Neural progenitor cell (in vitro differentiated cells): ENCODE measurements around the gene FAM210B. TPM values are rescaled to one million over a fixed set of nuclear protein-coding genes. Genes with fewer than 3 reads are reported as not detected.
"Not testable (repeated sequence)": the region's sequence is repeated elsewhere in the genome, so short reads cannot be mapped to it uniquely, and the experiment has no call there.

Experiments used
- DNase-seq: peaks from one replicate; pipeline ENCODE4 v3.0.0-alpha.2; 2016; ENCODE audit warnings: low spot score
- H2AFZ ChIP-seq: fragments of 200-600 bp; sonication (generic); replicated peaks from 2 replicates; pipeline ENCODE4 v1.6.1; 2016; ENCODE audit warnings: antibody characterized with exemption
- H3F3A ChIP-seq: fragments of 200-600 bp; sonication (generic); 2 replicates; pipeline ENCODE4 v1.6.1; 2016; ENCODE audit warnings: antibody characterized with exemption, low read depth
- H3K27ac ChIP-seq: fragments of 200-600 bp; sonication (generic); 2 replicates; pipeline ENCODE4 v1.5.1; 2016; ENCODE audit warnings: mild to moderate bottlenecking
- H3K27me3 ChIP-seq: fragments of 200-600 bp; sonication (generic); 2 replicates; pipeline ENCODE4 v1.6.1; 2016; ENCODE audit warnings: mild to moderate bottlenecking, moderate library complexity
- H3K36me3 ChIP-seq: fragments of 200-600 bp; sonication (generic); 2 replicates; pipeline ENCODE4 v1.5.1; 2016
- H3K4me1 ChIP-seq: fragments of 200-600 bp; sonication (generic); 2 replicates; pipeline ENCODE4 v1.6.1; 2016; ENCODE audit warnings: mixed run types
- H3K4me2 ChIP-seq: fragments of 200-600 bp; sonication (generic); 2 replicates; pipeline ENCODE4 v1.6.1; 2016
- H3K4me3 ChIP-seq: fragments of 200-600 bp; sonication (generic); 2 replicates; pipeline ENCODE4 v1.5.1; 2016
- H3K79me2 ChIP-seq: fragments of 200-600 bp; sonication (generic); 2 replicates; pipeline ENCODE4 v1.6.1; 2016; ENCODE audit warnings: low read depth
- H3K9ac ChIP-seq: fragments of 200-600 bp; sonication (generic); 2 replicates; pipeline ENCODE4 v1.6.1; 2016
- H3K9me3 ChIP-seq: fragments of 200-600 bp; sonication (generic); 2 replicates; pipeline ENCODE4 v1.5.1; 2016; ENCODE audit warnings: low read depth
- H4K20me1 ChIP-seq: fragments of 200-600 bp; sonication (generic); 2 replicates; pipeline ENCODE4 v1.6.1; 2016; ENCODE audit warnings: low read depth
- H3K27ac Mint-ChIP-seq: 3 replicates; pipeline ENCODE4 v1.8.0; 2021; ENCODE audit warnings: mixed read lengths
- H3K27me3 Mint-ChIP-seq: 2 replicates; pipeline ENCODE4 v1.8.0; 2022; ENCODE audit warnings: low read depth, mild to moderate bottlenecking, inconsistent platforms, moderate library complexity, mixed read lengths; ENCODE audit not compliant: insufficient read depth
- H3K36me3 Mint-ChIP-seq: 3 replicates; pipeline ENCODE4 v1.8.0; 2021; ENCODE audit warnings: mixed read lengths
- H3K4me1 Mint-ChIP-seq: 3 replicates; pipeline ENCODE4 v1.8.0; 2021; ENCODE audit warnings: mixed read lengths
- H3K4me3 Mint-ChIP-seq: 3 replicates; pipeline ENCODE4 v1.8.0; 2021; ENCODE audit warnings: mild to moderate bottlenecking, moderate library complexity, mixed read lengths
- H3K9me3 Mint-ChIP-seq: 3 replicates; pipeline ENCODE4 v1.8.0; 2020; ENCODE audit warnings: mixed read lengths
- CTCF ChIP-seq: fragments of 200-600 bp; sonication (generic); IDR thresholded peaks from 2 replicates; pipeline ENCODE4 v1.5.1; 2017; ENCODE audit warnings: antibody characterized with exemption, mild to moderate bottlenecking
- EZH2 ChIP-seq: fragments of 200-600 bp; sonication (generic); IDR thresholded peaks from 2 replicates; pipeline ENCODE4 v1.6.1; 2017; ENCODE audit warnings: antibody characterized with exemption, mild to moderate bottlenecking, moderate library complexity
- EZH2phosphoT487 ChIP-seq: fragments of 200-600 bp; sonication (generic); IDR thresholded peaks from 2 replicates; pipeline ENCODE4 v1.6.1; 2017; ENCODE audit warnings: antibody characterized with exemption
- total RNA-seq: library from RNA; depleted of rRNA; stranded (reverse); fragments of >200 nt; gene quantifications from 2 replicates; pipeline ENCODE4 v1.2.3, GENCODE V29; 2015; ENCODE audit warnings: low replicate concordance

The FAM210B gene
- total RNA-seq, 1 donor from 2014 or later = 26.7 TPM

- Histone ChIP-seq H3K4me3 (no peak overlapping the region), H3K9me3 (no peaks in the 10 kb centered on the region), H2AFZ (no peak overlapping the region), H4K20me1 (peaks cover 8% of the 10 kb centered on the region), H3K27ac (no peak overlapping the region), H3F3A (no peaks in the 10 kb centered on the region), H3K4me1 (no peaks in the 10 kb centered on the region), H3K27me3 (no peaks in the 10 kb centered on the region), H3K79me2 (peaks cover 31% of the 10 kb centered on the region), H3K9ac (no peak overlapping the region), H3K4me2 (no peak overlapping the region), H3K36me3 (peaks cover 24% of the 10 kb centered on the region)
- Mint-ChIP-seq H3K9me3 (no peaks in the 10 kb centered on the region), H3K4me1 (no peaks in the 10 kb centered on the region), H3K27ac (no peak overlapping the region), H3K4me3 (no peak overlapping the region), H3K36me3 (peaks cover 27% of the 10 kb centered on the region), H3K27me3 (no peaks in the 10 kb centered on the region)
- TF ChIP-seq CTCF = no peak
- no peak for TF ChIP-seq EZH2phosphoT487
- TF ChIP-seq EZH2 = no peak
- no peak for DNase-seq
These were observed 48.1 kb downstream of the FAM210B start for GRCh38 chr20:56406910-56407309.

GRCh38 chr20:56409521-56409920 is 50.7 kb downstream of the FAM210B start:
- no peak overlapping the region for H3K4me3 Mint-ChIP-seq
- Histone ChIP-seq H3K4me3 (no peak overlapping the region), H3K9me3 (no peaks in the 10 kb centered on the region), H3K4me1 (no peaks in the 10 kb centered on the region), H2AFZ (no peak overlapping the region), H3K27me3 (no peaks in the 10 kb centered on the region), H3K27ac (no peak overlapping the region), H3K36me3 (peaks cover 5% of the 10 kb centered on the region), H3K9ac (no peak overlapping the region), H4K20me1 (peaks cover 8% of the 10 kb centered on the region), H3F3A (no peaks in the 10 kb centered on the region), H3K79me2 (peaks cover 14% of the 10 kb centered on the region), H3K4me2 (no peak overlapping the region)
- no peaks in the 10 kb centered on the region for H3K9me3 Mint-ChIP-seq
- DNase-seq = no peak
- no peak overlapping the region for H3K27ac Mint-ChIP-seq
- H3K27me3 Mint-ChIP-seq = peaks cover 2% of the 10 kb centered on the region
- H3K36me3 Mint-ChIP-seq = peaks cover 13% of the 10 kb centered on the region
- no peak for TF ChIP-seq EZH2
- TF ChIP-seq CTCF = no peak
- no peak for TF ChIP-seq EZH2phosphoT487
- no peaks in the 10 kb centered on the region for H3K4me1 Mint-ChIP-seq

- Histone ChIP-seq H3K27ac (no peak overlapping the region), H3K4me2 (no peak overlapping the region), H4K20me1 (peaks cover 8% of the 10 kb centered on the region), H3F3A (no peaks in the 10 kb centered on the region), H3K27me3 (no peaks in the 10 kb centered on the region), H3K4me1 (no peaks in the 10 kb centered on the region), H3K79me2 (peaks cover 10% of the 10 kb centered on the region), H2AFZ (no peak overlapping the region), H3K9ac (no peak overlapping the region), H3K4me3 (no peak overlapping the region), H3K9me3 (no peaks in the 10 kb centered on the region), H3K36me3 (peaks cover 5% of the 10 kb centered on the region)
- Mint-ChIP-seq H3K4me1 (no peaks in the 10 kb centered on the region), H3K36me3 (peaks cover 11% of the 10 kb centered on the region), H3K27ac (no peak overlapping the region), H3K9me3 (no peaks in the 10 kb centered on the region), H3K4me3 (no peak overlapping the region), H3K27me3 (peaks cover 2% of the 10 kb centered on the region)
- DNase-seq = no peak
- no peak for TF ChIP-seq CTCF
These were observed 51.2 kb downstream of the FAM210B start for GRCh38 chr20:56409956-56410355.

GRCh38 chr20:56411287-56411686 is 52.5 kb downstream of the FAM210B start:
- not testable (repeated sequence) for H3K27me3 ChIP-seq, H3K79me2 ChIP-seq, H3K27ac Mint-ChIP-seq, H3K4me1 Mint-ChIP-seq, H3K27ac ChIP-seq, H3K4me2 ChIP-seq, H3K27me3 Mint-ChIP-seq, H3K9ac ChIP-seq, H3K4me3 ChIP-seq, H3F3A ChIP-seq, H4K20me1 ChIP-seq, H3K9me3 Mint-ChIP-seq, H3K4me3 Mint-ChIP-seq, H3K9me3 ChIP-seq, DNase-seq, H3K4me1 ChIP-seq, H3K36me3 Mint-ChIP-seq, H3K36me3 ChIP-seq, H2AFZ ChIP-seq
